Pancreas (tissue), 10 donors: ENCODE data around the gene TCF3. TPM values are rescaled to one million over a fixed set of nuclear protein-coding genes. Genes with fewer than 3 reads are reported as not detected.

Experiments
- ATAC-seq, 4 donors: fragments of 200-7000 bp; cut with Tn5 transposase; one replicate each; pipeline versions ENCODE4 v1.8.0 to v1.9.1; 2020; ENCODE audit warnings: mild to moderate bottlenecking in 4 of 4, moderate library complexity in 4 of 4
- DNase-seq, 6 donors: peaks; one replicate each; pipeline ENCODE4 v3.0.0-alpha.2; 2020
- FAIRE-seq: peaks from 2 replicates; lab custom pipeline; 2012; peaks lifted over from hg19 to GRCh38; lab: Jason Lieb, UNC
- H3K27ac ChIP-seq, 4 donors: fragments of 200-600 bp; sonication (generic); 1 replicate in 3 of 4; 2 replicates in 1 of 4; pipeline versions ENCODE4 v1.5.0 to v1.8.0; 2020
- H3K27me3 ChIP-seq, 4 donors: fragments of 200-600 bp; one replicate each; pipeline ENCODE4 v1.8.0; 2021
- H3K36me3 ChIP-seq, 3 donors: fragments of 200-600 bp; sonication (generic) in 1 of 3; one replicate each; pipeline versions ENCODE4 v1.5.0 to v1.8.0; 2020 to 2021
- H3K4me1 ChIP-seq, 3 donors: fragments of 200-600 bp; one replicate each; pipeline ENCODE4 v1.8.0; 2021
- H3K4me3 ChIP-seq, 4 donors: fragments of 200-600 bp; sonication (generic) in 2 of 4; one replicate each; pipeline versions ENCODE4 v1.5.0 to v1.8.0; 2020 to 2021
- H3K9me3 ChIP-seq, 4 donors: fragments of 200-600 bp; one replicate each; pipeline ENCODE4 v1.8.0; 2021
- CTCF ChIP-seq, 4 donors: fragments of 200-600 bp; sonication (generic) in 3 of 4; IDR thresholded peaks; one replicate each; pipeline versions ENCODE4 v1.5.0 to v1.8.0; 2021; ENCODE audit warnings: antibody characterized with exemption in 4 of 4
- WGBS, 2 donors: extraction: QIAGEN DNeasy Blood & Tissue Kit; methylation state at CpG; one replicate each; pipeline ENCODE4 v1.1.7; 2013; 5-methylcytosine and 5-hydroxymethylcytosine counted together
- intact Hi-C, 3 donors: fragments of 100-400 bp; cut with DNase I; formaldehyde crosslinking; loops; one replicate each; pipeline versions ENCODE4 v1.11.1 to v1.14.2; 2022
- polyA plus RNA-seq, 2 donors: library from polyadenylated mRNA; stranded (reverse); fragments of 200-250 nt; gene quantifications; one replicate each; pipeline ENCODE4 v1.2.3, GENCODE V29; 2013
- total RNA-seq, 6 donors: library from RNA; stranded (reverse); fragmentation: NEBNext Ultra II Directional in 4 of 6; extraction: Animal tissue kit (Norgen Biotek cat#: 25700) in 4 of 6; gene quantifications; one replicate each; pipeline versions ENCODE4 v1.2.1 to v1.2.4, GENCODE V29; 2021 to 2023
- donor health status: healthy with polysubstance abuse.
- donor health status: DM: no; HTN: no; CAD: no; lungs with moderate emphysema.
- donor health status: DM: no; HTN: no; CAD: no.
- donor health status: control.
- donor health status: control.
- donor health status: Bipolar disorder and iron deficiency.
- donor health status: DM: yes; HTN: yes; CAD: no.
- donor health status: DM: no; HTN: no; CAD: no.
- donor health status: DM: no; HTN: no; CAD: no.
- donor health status: DM: yes; HTN: yes; CAD: no.

Gene TCF3
- total and polyA plus RNA-seq, 8 donors = 19.8 to 41.9 (median 26.7) TPM

DNA sequence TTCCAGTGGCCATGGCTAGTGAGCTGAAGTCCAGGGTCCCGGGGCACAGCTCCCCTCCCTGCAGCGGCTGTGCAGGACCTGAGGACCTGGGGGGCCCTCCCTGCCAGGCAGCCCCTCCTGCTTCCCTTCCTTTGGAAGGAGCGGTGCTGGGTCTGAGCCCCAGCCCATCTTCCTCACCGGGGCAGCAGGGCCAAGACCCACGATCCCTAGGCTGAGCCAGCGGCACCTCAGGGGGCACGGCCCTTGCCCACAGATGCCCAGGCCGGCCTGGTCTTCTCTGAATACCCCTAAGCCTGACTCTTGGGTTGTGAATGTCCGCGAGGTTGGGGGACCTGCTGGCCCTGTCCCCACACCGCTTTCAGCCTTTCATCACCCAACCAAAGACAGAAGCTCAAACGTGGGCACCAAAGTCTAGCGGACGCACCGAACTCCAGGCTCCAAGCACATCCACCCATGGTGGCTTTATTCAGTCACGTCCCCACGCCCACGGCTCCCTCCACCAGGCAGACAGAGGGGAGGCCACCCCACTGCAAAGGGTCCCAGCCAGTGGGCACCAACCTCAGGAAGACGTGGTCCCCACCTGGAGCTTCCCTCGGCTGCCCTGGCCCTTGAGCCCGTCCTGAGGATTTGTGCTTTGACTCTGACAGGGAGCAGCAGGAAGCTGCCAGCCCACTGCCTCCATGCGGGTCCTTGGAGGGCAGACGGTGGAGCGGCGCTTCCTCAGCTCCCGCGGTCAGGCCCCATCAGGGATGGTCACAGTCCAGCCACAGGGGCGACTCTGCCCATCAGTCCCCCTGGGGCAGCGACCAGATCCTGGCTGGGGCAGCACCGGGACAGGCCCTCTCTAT is 75.9 kb downstream of the TCF3 start:
- Histone ChIP-seq H3K27ac (no peak overlapping the region), H3K9me3 (no peaks in the 10 kb centered on the region), H3K4me1 (no peaks in the 10 kb centered on the region), H3K27me3 (no peaks in the 10 kb centered on the region), H3K4me3 (no peak overlapping the region), H3K36me3 (peaks cover 3 to 16% (median 13%) of the 10 kb centered on the region in 3 donors)
- DNase-seq (peak in 1 of 6 donors; percentile 72), FAIRE-seq (no peak), ATAC-seq (peak in 3 of 4 donors; percentile 5 to 16 (median 10))
- intact Hi-C loops = no loop called here
- TF ChIP-seq CTCF (IDR thresholded peaks at IDR 0.05) = no peak
- 90 to 91% methylated on average over 30 of the region's 30 CpGs for WGBS, 2 donors

DNA sequence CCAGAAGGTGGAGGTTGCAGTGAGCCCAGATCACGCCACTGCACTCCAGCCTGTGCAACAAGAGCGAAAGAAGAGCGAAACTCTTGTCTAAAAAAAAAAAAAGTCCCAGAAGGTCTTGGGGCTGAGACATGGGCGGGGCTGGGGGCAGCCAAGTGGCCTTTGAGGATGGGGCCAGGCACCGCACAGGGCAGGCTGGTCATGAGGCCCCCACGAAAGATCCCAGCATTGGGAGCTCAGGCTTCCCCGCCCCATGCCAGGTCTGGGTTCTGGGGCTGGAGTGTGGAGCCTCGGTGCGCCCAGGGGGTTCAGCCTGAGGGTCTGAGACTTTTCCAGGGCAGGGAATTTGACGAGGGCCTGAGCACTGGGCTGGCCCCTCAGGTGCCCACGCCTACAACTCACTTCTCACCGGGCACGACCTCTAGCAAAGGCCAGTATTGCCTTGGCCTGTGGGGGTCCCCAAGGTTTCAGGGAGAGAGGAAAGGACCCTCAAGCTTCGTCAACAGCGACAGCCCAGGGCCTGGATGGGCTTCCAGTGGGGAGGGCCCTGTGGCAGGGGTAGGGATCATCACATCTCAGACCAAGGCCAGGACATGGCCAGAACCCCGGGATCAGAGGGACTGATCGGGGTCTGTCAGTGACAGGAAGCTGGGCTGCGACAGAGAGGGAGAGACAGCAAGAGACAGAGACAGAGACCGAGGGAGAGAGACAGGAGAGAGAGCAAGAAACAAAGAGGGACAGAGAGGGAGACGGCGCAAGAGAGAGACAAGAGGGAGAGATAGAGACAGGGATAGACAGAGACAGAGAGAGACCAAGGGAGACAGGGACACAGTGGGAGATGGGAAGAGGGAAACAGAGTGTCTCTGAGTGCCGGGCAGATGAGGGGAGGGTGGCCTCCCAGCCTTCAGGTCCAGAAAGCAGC is 76.8 kb downstream of the TCF3 start:
- WGBS, 2 donors = 77 to 83% methylated on average over 22 of the region's 22 CpGs
- FAIRE-seq (no peak), ATAC-seq (no peak), DNase-seq (no peak)
- Histone ChIP-seq H3K36me3 (peaks cover 3 to 13% (median 5%) of the 10 kb centered on the region in 3 donors), H3K27ac (no peak overlapping the region), H3K27me3 (no peaks in the 10 kb centered on the region), H3K4me3 (no peak overlapping the region), H3K4me1 (no peaks in the 10 kb centered on the region), H3K9me3 (no peaks in the 10 kb centered on the region)
- intact Hi-C loops = no loop called here
- no peak for TF ChIP-seq CTCF (IDR thresholded peaks at IDR 0.05)

- no peaks in the 10 kb centered on the region for H3K9me3 ChIP-seq
- intact Hi-C loops = no loop called here
- no peak overlapping the region for H3K27ac ChIP-seq
- DNase-seq = peak in 1 of 6 donors; percentile 70
- H3K4me1 ChIP-seq = no peaks in the 10 kb centered on the region
- no peak overlapping the region for H3K4me3 ChIP-seq
- 75 to 86% methylated on average over 33 to 34 of the region's 34 CpGs for WGBS, 2 donors
- TF ChIP-seq CTCF (IDR thresholded peaks at IDR 0.05) = no peak
- H3K27me3 ChIP-seq = no peaks in the 10 kb centered on the region
- no peak for FAIRE-seq
- ATAC-seq = no peak
- H3K36me3 ChIP-seq = peaks cover 0 to 7% (median 5%) of the 10 kb centered on the region in 3 donors
Observed at GRCh38 chr19:1574354-1575136, 77.9 kb downstream of the TCF3 start.

DNA sequence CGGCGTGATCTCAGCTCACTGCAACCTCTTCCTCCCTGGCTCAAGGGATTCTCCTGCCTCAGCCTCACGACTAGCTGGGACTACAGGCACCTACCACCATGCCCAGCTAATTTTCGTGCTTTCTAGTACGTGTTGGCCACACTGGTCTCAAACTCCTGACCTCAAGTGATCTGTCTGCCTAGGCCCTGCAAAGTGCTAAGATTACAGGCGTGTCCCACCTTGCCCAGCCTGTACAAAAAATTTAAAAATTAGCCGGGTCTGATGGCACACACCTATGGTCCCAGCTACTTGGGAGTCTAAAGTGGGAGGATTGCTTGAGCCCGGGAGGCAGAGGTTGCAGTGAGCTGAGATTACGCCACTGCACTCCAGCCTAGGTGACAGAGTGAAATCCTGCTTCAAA is 79.6 kb downstream of the TCF3 start:
- no peaks in the 10 kb centered on the region for H3K27me3 ChIP-seq
- DNase-seq (no peak), FAIRE-seq (no peak), ATAC-seq (no peak)
- no peak overlapping the region for H3K4me3 ChIP-seq
- peaks cover 0 to 5% (median 4%) of the 10 kb centered on the region in 3 donors for H3K36me3 ChIP-seq
- H3K27ac ChIP-seq = no peak overlapping the region
- 72 to 77% methylated on average over 9 of the region's 9 CpGs for WGBS, 2 donors
- peaks cover 0 to 4% (median 4%) of the 10 kb centered on the region in 3 donors for H3K4me1 ChIP-seq
- no peak for TF ChIP-seq CTCF (IDR thresholded peaks at IDR 0.05)
- no peaks in the 10 kb centered on the region for H3K9me3 ChIP-seq
- intact Hi-C loops = no loop called here
